ENCODE measurements around the gene ASGR2.

ASGR2 gene

DNA sequence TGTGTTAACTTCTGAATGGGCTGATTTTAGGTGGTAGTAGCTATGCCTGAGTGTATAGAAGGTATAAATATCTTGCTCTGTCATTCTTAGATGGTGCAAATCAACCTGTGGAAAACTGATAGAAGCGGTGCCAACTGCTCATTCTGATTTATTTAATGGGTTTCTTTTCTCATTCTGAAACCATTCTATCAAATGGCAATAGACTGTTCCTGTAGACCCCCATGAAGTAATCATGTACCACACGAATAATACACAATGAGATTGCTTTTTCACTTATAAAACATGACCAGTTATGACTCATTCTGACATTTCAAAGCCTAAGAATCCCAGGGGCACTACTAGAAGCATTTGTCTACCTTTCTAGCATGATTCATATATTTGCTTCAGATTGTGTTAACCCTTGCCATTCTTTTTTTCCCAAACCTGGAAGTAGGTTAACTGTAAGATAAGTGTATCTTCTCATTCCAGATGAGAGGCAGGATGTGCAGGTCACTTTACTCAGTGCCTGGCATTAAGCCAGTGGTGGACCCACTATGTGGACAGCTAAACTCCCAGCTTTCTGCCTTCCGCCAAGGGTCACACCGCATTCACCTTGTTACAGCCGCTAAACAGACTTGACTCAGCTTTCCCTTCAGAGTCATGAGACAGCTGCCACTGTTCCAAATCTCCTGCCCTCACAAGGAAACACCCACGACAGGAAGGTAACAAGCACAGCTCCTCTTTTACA is 54.3 kb downstream of the ASGR2 start:
- DNase-seq (ENCODE audit: low spot score), result no peak

GRCh38 chr17:7058831-7059447 is 55.7 kb downstream of the ASGR2 start:
- DNase-seq (ENCODE audit: low spot score), result no peak

GRCh38 chr17:7056386-7056785 is 58.2 kb downstream of the ASGR2 start:
- DNase-seq (ENCODE audit: low spot score), result no peak

Measured in hepatic stellate cell (primary cell).